Rectal smooth muscle tissue (tissue), 1 donor: ENCODE measurements around the gene IRAK3.
"Not testable (repeated sequence)": the region's sequence is repeated elsewhere in the genome, so short reads cannot be mapped to it uniquely, and the experiment has no call there.

Experiments used
- H3K27ac ChIP-seq: one replicate; pipeline ENCODE4 v1.7.0; 2013; ENCODE audit warnings: low read depth, low read length, inconsistent platforms
- H3K27me3 ChIP-seq: one replicate; pipeline ENCODE4 v1.7.0; 2013; ENCODE audit warnings: low read length; ENCODE audit not compliant: control insufficient read depth, insufficient read depth
- H3K36me3 ChIP-seq: one replicate; pipeline ENCODE4 v1.7.0; 2013; ENCODE audit warnings: low read length; ENCODE audit not compliant: control insufficient read depth, insufficient read depth
- H3K4me1 ChIP-seq: one replicate; pipeline ENCODE4 v1.7.0; 2013; ENCODE audit warnings: low read length; ENCODE audit not compliant: control insufficient read depth, insufficient read depth
- H3K4me3 ChIP-seq: one replicate; pipeline ENCODE4 v1.7.0; 2013; ENCODE audit warnings: low read length
- H3K9ac ChIP-seq: one replicate; pipeline ENCODE4 v1.7.0; 2013; ENCODE audit warnings: low read length

IRAK3 gene

DNA sequence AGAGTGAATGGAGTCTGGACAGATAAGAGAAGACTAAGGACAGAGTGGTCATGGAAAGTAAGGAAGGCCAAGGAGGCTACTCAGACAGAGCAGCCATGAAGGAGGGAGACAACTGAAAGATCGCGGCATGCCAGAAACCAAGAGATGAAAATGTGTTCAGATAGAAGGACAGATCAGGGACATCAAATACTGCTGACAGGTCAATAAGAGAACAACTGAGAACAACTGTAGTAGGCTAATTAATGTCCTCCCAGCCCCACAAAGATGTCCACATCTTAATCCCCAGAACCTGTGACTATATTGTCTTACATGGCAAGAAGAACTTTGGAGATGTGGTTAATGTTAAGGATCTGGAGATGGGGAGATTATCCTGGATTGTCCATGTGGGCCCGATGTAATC, 98.3 kb downstream of the IRAK3 start:
- Histone ChIP-seq H3K9ac (no peak overlapping the region), H3K4me3 (no peak overlapping the region), H3K27ac (no peak overlapping the region), H3K27me3 (no peaks in the 10 kb centered on the region), H3K4me1 (no peaks in the 10 kb centered on the region), H3K36me3 (no peaks in the 10 kb centered on the region)

- Histone ChIP-seq H3K27ac (no peak overlapping the region), H3K27me3 (no peaks in the 10 kb centered on the region), H3K9ac (no peak overlapping the region), H3K4me1 (no peaks in the 10 kb centered on the region), H3K4me3 (no peak overlapping the region), H3K36me3 (no peaks in the 10 kb centered on the region)
Measured at GRCh38 chr12:66288121-66288520, 99.1 kb downstream of the IRAK3 start.

- H3K4me3 ChIP-seq: no peak overlapping the region
- H3K27me3 ChIP-seq: no peaks in the 10 kb centered on the region
- H3K4me1 ChIP-seq: no peaks in the 10 kb centered on the region
- no peak overlapping the region for H3K9ac ChIP-seq
- H3K36me3 ChIP-seq: no peaks in the 10 kb centered on the region
- no peak overlapping the region for H3K27ac ChIP-seq
Measured at GRCh38 chr12:66289485-66289884, 100.5 kb downstream of the IRAK3 start.

DNA sequence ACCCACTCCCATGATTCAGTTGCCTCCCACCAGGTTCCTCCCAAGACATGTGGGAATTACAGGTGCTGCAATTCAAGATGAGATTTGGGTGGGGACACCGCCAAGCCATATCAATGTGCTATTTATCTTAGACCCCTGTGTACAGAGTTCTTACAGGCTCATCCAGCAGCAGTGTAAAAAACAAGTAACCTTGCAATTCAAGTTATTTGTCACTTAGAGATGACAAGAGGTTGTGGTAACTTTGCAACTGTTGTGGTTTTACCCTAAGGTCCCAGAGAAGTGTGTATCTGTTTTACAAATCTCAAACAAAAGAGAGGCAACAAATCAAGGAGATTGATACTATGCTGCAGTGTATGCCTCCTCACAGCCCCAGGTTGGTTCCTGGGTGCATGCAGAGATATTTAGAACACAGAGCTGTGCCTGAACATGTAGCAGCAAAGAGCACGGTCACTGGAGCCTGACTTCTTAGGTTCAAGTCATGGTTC, 101.7 kb downstream of the IRAK3 start:
- Histone ChIP-seq H3K27me3 (no peaks in the 10 kb centered on the region), H3K9ac (no peak overlapping the region), H3K36me3 (no peaks in the 10 kb centered on the region), H3K4me1 (no peaks in the 10 kb centered on the region), H3K4me3 (no peak overlapping the region), H3K27ac (no peak overlapping the region)

- H3K36me3 ChIP-seq: no peaks in the 10 kb centered on the region
- H3K4me1 ChIP-seq: no peaks in the 10 kb centered on the region
- no peaks in the 10 kb centered on the region for H3K27me3 ChIP-seq
- H3K27ac ChIP-seq: no peak overlapping the region
- no peak overlapping the region for H3K4me3 ChIP-seq
- H3K9ac ChIP-seq: no peak overlapping the region
Measured at GRCh38 chr12:66296176-66296683, 107.2 kb downstream of the IRAK3 start.

DNA sequence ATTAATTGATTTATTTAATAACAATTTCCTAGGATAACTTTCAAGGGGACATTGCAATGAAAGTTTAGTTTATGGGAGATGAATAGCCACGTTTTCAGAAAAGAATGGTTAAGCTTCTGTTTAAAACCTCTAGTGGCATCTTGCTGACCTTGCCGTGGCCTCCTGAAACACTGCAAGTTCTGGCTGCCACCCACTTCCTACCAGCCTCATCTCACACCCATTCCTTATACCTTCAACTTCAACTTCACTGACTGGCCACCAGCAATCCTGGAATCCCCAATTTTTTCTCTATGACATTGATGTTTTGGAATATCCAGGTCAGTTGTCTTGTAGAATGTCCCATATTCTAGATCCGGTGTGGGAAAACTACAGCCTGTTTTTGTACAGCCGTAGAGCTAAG, 108.1 kb downstream of the IRAK3 start:
- Histone ChIP-seq H3K9ac (no peak overlapping the region), H3K4me1 (no peaks in the 10 kb centered on the region), H3K4me3 (no peak overlapping the region), H3K27me3 (no peaks in the 10 kb centered on the region), H3K27ac (no peak overlapping the region), H3K36me3 (no peaks in the 10 kb centered on the region)

GRCh38 chr12:66297923-66298322, 108.9 kb downstream of the IRAK3 start:
- Histone ChIP-seq H3K4me3 (no peak overlapping the region), H3K9ac (no peak overlapping the region), H3K27me3 (no peaks in the 10 kb centered on the region), H3K36me3 (no peaks in the 10 kb centered on the region), H3K4me1 (no peaks in the 10 kb centered on the region), H3K27ac (no peak overlapping the region)

DNA sequence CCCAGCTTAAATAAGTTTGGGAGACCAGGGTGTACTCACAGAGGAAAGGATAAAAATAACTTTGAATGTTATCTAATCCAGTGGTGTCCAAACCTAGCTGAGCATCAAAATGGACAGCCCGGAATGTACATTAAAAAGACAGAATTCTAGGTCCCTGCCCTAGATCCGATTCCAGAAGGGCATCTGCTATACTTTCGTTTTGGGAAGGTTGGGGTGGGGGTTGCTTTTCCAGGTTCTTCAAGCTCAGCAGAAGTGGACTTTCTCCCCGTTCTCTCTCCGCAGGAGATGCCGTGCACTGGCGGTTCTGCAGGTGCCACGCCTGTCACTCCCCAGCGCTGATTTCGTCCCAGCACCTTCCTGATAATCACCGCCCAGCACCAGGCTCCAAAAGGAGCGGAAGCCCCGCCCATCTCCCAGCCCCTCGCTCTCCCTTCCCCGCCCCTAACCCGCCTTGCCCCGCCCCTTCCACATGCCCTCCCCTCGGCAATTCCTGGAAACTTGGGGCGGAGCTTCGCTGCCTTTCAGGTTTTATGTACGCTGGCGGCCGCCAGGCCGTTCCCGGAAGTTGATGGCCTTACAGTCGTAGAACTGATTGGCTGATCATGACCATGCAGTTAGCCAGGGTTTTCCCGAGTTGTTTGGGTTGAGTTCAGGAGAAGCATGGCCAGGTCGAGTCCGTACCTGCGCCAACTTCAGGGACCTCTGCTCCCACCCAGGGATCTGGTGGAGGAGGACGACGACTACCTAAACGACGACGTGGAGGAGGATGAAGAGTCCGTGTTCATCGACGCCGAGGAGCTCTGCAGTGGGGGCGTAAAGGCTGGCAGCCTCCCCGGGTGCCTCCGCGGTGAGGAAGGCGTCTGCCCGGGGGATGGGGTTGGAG, 113.2 kb downstream of the IRAK3 start, which contains the start of gene HELB:
HELB (plus strand) TSS at position 550 of the 883 bp plus-strand sequence; CDS start at position 661, 111 bp downstream.
- Histone ChIP-seq H3K27me3 (no peaks in the 10 kb centered on the region), H3K27ac (peak within 1 kb of the TSS; percentile 71), H3K4me3 (peak within 1 kb of the TSS; percentile 99), H3K9ac (peak within 1 kb of the TSS; percentile 54), H3K36me3 (no peaks in the 10 kb centered on the region), H3K4me1 (no peaks in the 10 kb centered on the region)

DNA sequence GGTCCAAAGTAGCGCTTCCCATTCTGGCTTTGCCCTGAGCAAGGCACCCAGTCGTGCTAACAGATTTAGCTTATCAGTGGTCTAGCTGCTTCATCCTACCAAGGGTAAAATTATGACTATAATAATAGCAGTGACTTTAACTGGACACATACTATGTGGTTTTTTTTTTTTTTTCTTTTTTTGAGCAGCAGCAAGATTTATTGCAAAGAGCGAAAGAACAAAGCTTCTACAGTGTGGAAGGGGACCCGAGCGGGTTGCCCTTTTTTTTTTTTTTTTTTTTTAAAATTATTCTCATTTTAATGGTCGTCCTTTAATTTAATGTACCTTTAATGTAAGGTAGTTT, 113.8 kb downstream of the IRAK3 start:
- Histone ChIP-seq H3K9ac (peak overlapping the region; percentile 54), H3K36me3 (no peaks in the 10 kb centered on the region), H3K4me3 (peak overlapping the region; percentile 99), H3K27ac (peak overlapping the region; percentile 71), H3K27me3 (no peaks in the 10 kb centered on the region), H3K4me1 (no peaks in the 10 kb centered on the region)

DNA sequence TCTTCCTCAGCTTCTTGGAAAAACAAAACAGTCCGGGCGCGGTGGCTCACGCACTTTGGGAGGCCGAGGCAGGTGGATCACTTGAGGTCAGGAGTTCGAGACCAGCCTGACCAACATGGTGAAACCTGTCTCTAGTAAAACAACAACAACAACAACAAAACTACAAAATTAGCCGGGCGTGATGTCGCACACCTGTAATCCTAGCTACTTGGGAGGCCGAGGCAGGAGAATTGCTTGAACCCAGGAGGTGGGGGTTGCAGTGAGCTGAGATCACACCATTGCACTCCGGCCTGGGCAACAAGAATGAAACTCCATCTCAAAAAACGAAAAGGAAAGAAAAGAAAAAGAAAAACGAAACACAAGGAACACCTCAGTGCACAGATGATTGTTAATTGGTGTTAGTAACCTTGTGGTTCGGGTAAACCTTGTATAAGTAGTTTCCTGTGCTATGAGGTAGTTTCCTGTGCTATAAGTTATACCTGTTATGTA, 114.3 kb downstream of the IRAK3 start:
- peak overlapping the region; percentile 99 for H3K4me3 ChIP-seq
- not testable (repeated sequence) for H3K27me3 ChIP-seq, H3K9ac ChIP-seq, H3K4me1 ChIP-seq, H3K27ac ChIP-seq, H3K36me3 ChIP-seq
